ENCODE data around the gene TSPAN15. TPM values are rescaled to one million over a fixed set of nuclear protein-coding genes. Genes with fewer than 3 reads are reported as not detected.

The TSPAN15 gene
- total RNA-seq, 4 donors from 2014 or later: 97.7 to 152 (median 148) TPM

GRCh38 chr10:69453795-69454194 is 2.5 kb downstream of the TSPAN15 start:
- Histone ChIP-seq H3K27ac (peak overlapping the region; percentile 89 to 95 (median 90)), H3K4me3 (no peak overlapping the region), H3K27me3 (no peaks in the 10 kb centered on the region), H3K9me3 (no peaks in the 10 kb centered on the region), H3K4me1 (peaks cover 41 to 87% (median 73%) of the 10 kb centered on the region in 4 donors), H3K36me3 (no peaks in the 10 kb centered on the region)
- in situ Hi-C loops (cut with MboI; ENCODE audit: low pct_ligation_motif_present in 1 of 4, low pct_unique_long_range_greater_than_20kb in 1 of 4, low sequenced_read_pairs in 3 of 4) (no loop called here), intact Hi-C loops (cut with DNase I; ENCODE audit: low total_unique reads) (no loop called here)
- no peak for DNase-seq
- TF ChIP-seq CTCF (IDR thresholded peaks at IDR 0.05) (no peak), POLR2AphosphoS5 (IDR thresholded peaks at IDR 0.05) (no peak), POLR2A (IDR thresholded peaks at IDR 0.05) (no peak), EP300 (IDR thresholded peaks at IDR 0.05; ENCODE audit: low read depth) (no peak)

GRCh38 chr10:69455006-69455763 is 3.9 kb downstream of the TSPAN15 start:
- H3K27me3 ChIP-seq: no peaks in the 10 kb centered on the region
- no peaks in the 10 kb centered on the region for H3K36me3 ChIP-seq
- 75 to 90% methylated on average over 7 to 10 of the region's 10 CpGs for WGBS, 2 donors (ENCODE audit: low coverage in 1 of 2)
- TF ChIP-seq POLR2AphosphoS5 (IDR thresholded peaks at IDR 0.05): no peak
- no peak for TF ChIP-seq POLR2A (IDR thresholded peaks at IDR 0.05)
- TF ChIP-seq CTCF (IDR thresholded peaks at IDR 0.05): no peak
- no peak for TF ChIP-seq EP300 (IDR thresholded peaks at IDR 0.05; ENCODE audit: low read depth)
- in situ Hi-C loops (cut with MboI; ENCODE audit: low pct_ligation_motif_present in 1 of 4, low pct_unique_long_range_greater_than_20kb in 1 of 4, low sequenced_read_pairs in 3 of 4): no loop called here
- H3K4me1 ChIP-seq: peaks cover 51 to 87% (median 73%) of the 10 kb centered on the region in 4 donors
- H3K4me3 ChIP-seq: no peak overlapping the region
- peak overlapping the region in 3 of 4 donors; percentile 13 to 95 (median 90) for H3K27ac ChIP-seq
- DNase-seq: no peak
- no peaks in the 10 kb centered on the region for H3K9me3 ChIP-seq
- intact Hi-C loops (cut with DNase I; ENCODE audit: low total_unique reads): no loop called here

GRCh38 chr10:69456880-69457693 is 5.8 kb downstream of the TSPAN15 start:
- 83 to 90% methylated on average over 1 to 8 of the region's 8 CpGs for WGBS, 2 donors (ENCODE audit: low coverage in 1 of 2)
- in situ Hi-C loops (cut with MboI; ENCODE audit: low pct_ligation_motif_present in 1 of 4, low pct_unique_long_range_greater_than_20kb in 1 of 4, low sequenced_read_pairs in 3 of 4): no loop called here
- DNase-seq: no peak
- TF ChIP-seq POLR2AphosphoS5 (IDR thresholded peaks at IDR 0.05) (no peak), POLR2A (IDR thresholded peaks at IDR 0.05) (no peak), EP300 (IDR thresholded peaks at IDR 0.05; ENCODE audit: low read depth) (no peak)
- intact Hi-C loops (cut with DNase I; ENCODE audit: low total_unique reads): no loop called here
- no peaks in the 10 kb centered on the region for H3K36me3 ChIP-seq
- H3K4me3 ChIP-seq: no peak overlapping the region
- peak overlapping the region; percentile 80 to 90 (median 82) for H3K27ac ChIP-seq
- peaks cover 59 to 89% (median 72%) of the 10 kb centered on the region in 4 donors for H3K4me1 ChIP-seq
- no peaks in the 10 kb centered on the region for H3K9me3 ChIP-seq
- H3K27me3 ChIP-seq: no peaks in the 10 kb centered on the region

GRCh38 chr10:69457771-69458237 is 6.5 kb downstream of the TSPAN15 start:
- in situ Hi-C loops (cut with MboI; ENCODE audit: low pct_ligation_motif_present in 1 of 4, low pct_unique_long_range_greater_than_20kb in 1 of 4, low sequenced_read_pairs in 3 of 4) (no loop called here), intact Hi-C loops (cut with DNase I; ENCODE audit: low total_unique reads) (no loop called here)
- TF ChIP-seq POLR2A (IDR thresholded peaks at IDR 0.05): no peak
- TF ChIP-seq EP300 (IDR thresholded peaks at IDR 0.05; ENCODE audit: low read depth): no peak
- no peak for TF ChIP-seq POLR2AphosphoS5 (IDR thresholded peaks at IDR 0.05)
- no peak for TF ChIP-seq CTCF (IDR thresholded peaks at IDR 0.05)
- DNase-seq: no peak
- peak overlapping the region; percentile 80 to 90 (median 82) for H3K27ac ChIP-seq
- H3K4me3 ChIP-seq: no peak overlapping the region
- H3K9me3 ChIP-seq: no peaks in the 10 kb centered on the region
- peaks cover 53 to 85% (median 67%) of the 10 kb centered on the region in 4 donors for H3K4me1 ChIP-seq
- H3K27me3 ChIP-seq: no peaks in the 10 kb centered on the region
- WGBS, 2 donors (ENCODE audit: low coverage in 1 of 2): 33 to 71% methylated on average over 1 to 5 of the region's 5 CpGs
- no peaks in the 10 kb centered on the region for H3K36me3 ChIP-seq
